ENCODE measurements around the gene ARFGAP1. TPM values are rescaled to one million over a fixed set of nuclear protein-coding genes. Genes with fewer than 3 reads are reported as not detected.
A peak's percentile ranks its signal among the peaks of the same experiment; 100 is the strongest.

The ARFGAP1 gene
- total and polyA plus RNA-seq, 2 experiments from 2014 or later, result 41.5 to 95.5 TPM

- H3K4me2 ChIP-seq, result no peak overlapping the region; the same call in 1 of the 2 replicates
- no peaks in the 10 kb centered on the region for H3K27me3 ChIP-seq (ENCODE audit: insufficient read depth)
- peaks cover 31% of the 10 kb centered on the region for H3K27me3 Mint-ChIP-seq (ENCODE audit: insufficient read depth, low read depth, poor library complexity)
- H3K9me3 Mint-ChIP-seq, result no peaks in the 10 kb centered on the region
- H3K9me2 ChIP-seq (ENCODE audit: insufficient read depth), result no peaks in the 10 kb centered on the region
- H3K4me1 ChIP-seq (ENCODE audit: insufficient read depth), result peaks cover 22% of the 10 kb centered on the region
- H3K4me3 ChIP-seq, result no peak overlapping the region
- TF ChIP-seq ZNF114 (CRISPR knock-in tag; IDR thresholded peaks at IDR 0.05) (no peak), EZH2phosphoT487 (IDR thresholded peaks at IDR 0.05; ENCODE audit: unreplicated experiment) (no peak), ZNF331 (CRISPR knock-in tag; IDR thresholded peaks at IDR 0.05; ENCODE audit: low read depth) (no peak), POLR2AphosphoS5 (IDR thresholded peaks at IDR 0.05; ENCODE audit: low read depth) (no peak), CREB1 (CRISPR knock-in tag; IDR thresholded peaks at IDR 0.05; ENCODE audit: low read depth) (no peak), STAT1 (IDR thresholded peaks at IDR 0.05; ENCODE audit: unreplicated experiment) (no peak), EZH2 (IDR thresholded peaks at IDR 0.05; ENCODE audit: low read depth, unreplicated experiment) (no peak)
- peaks cover 21% of the 10 kb centered on the region for H3K4me1 Mint-ChIP-seq
- no peak overlapping the region for H2AFZ ChIP-seq
- no peak overlapping the region for H3K27ac Mint-ChIP-seq
- H3K36me3 Mint-ChIP-seq (ENCODE audit: low read depth), result no peaks in the 10 kb centered on the region
- no peaks in the 10 kb centered on the region for H3F3A ChIP-seq (replicated peaks; ENCODE audit: low read depth)
- ATAC-seq (no peak), DNase-seq (ENCODE audit: low spot score) (no peak)
- H4K20me1 ChIP-seq (replicated peaks; ENCODE audit: insufficient read depth), result no peaks in the 10 kb centered on the region
- H3K36me3 ChIP-seq (ENCODE audit: insufficient read depth), result no peaks in the 10 kb centered on the region
- H3K27ac ChIP-seq (ENCODE audit: low read depth), result no peak overlapping the region
- no peaks in the 10 kb centered on the region for H3K79me2 ChIP-seq (replicated peaks; ENCODE audit: insufficient read depth)
- peak overlapping the region; percentile 48; the same call in 1 of the 3 replicates for H3K4me3 Mint-ChIP-seq
Observed at GRCh38 chr20:63295018-63295417, 22.4 kb downstream of the ARFGAP1 start.

DNA sequence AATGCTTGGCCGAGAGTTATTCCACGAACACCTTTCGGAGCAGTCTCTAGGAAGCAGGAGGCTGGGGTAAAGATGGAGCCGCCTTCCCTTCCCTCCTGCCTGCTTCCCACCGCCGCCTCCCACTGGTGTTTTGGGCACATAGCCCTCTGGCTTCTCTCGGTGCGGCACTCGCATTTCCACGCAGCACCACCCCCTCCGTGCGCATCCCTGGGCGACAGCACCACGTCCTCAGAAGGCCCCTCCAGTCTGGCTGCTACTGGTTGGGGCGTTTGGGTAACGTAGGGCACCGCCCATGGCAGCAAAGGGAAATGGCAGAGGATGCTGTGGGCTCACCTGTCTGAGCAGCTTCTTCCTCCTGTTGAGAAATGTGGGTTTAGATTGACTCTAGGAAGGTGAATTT, 22.8 kb downstream of the ARFGAP1 start:
- Histone ChIP-seq H3K79me2 (replicated peaks; ENCODE audit: insufficient read depth) (no peaks in the 10 kb centered on the region), H3K27ac (ENCODE audit: low read depth) (no peak overlapping the region), H3F3A (replicated peaks; ENCODE audit: low read depth) (no peaks in the 10 kb centered on the region), H4K20me1 (replicated peaks; ENCODE audit: insufficient read depth) (no peaks in the 10 kb centered on the region), H3K36me3 (ENCODE audit: insufficient read depth) (no peaks in the 10 kb centered on the region), H3K9me2 (ENCODE audit: insufficient read depth) (no peaks in the 10 kb centered on the region), H3K4me1 (ENCODE audit: insufficient read depth) (peaks cover 21% of the 10 kb centered on the region), H3K27me3 (ENCODE audit: insufficient read depth) (no peaks in the 10 kb centered on the region), H2AFZ (0 out of 2 replicates have a peak overlapping the region, but pooled peaks have one; percentile 28), H3K4me3 (peak overlapping the region; percentile 36; the same call in 1 of the 2 replicates), H3K4me2 (peak overlapping the region; percentile 62)
- Mint-ChIP-seq H3K27me3 (ENCODE audit: insufficient read depth, low read depth, poor library complexity) (peaks cover 32% of the 10 kb centered on the region), H3K9me3 (no peaks in the 10 kb centered on the region), H3K4me3 (peak overlapping the region; percentile 48), H3K36me3 (ENCODE audit: low read depth) (no peaks in the 10 kb centered on the region), H3K27ac (no peak overlapping the region), H3K4me1 (peaks cover 21% of the 10 kb centered on the region)
- no peak for DNase-seq (ENCODE audit: low spot score)
- ATAC-seq, result peak; percentile 8
- TF ChIP-seq, protein P1, sequence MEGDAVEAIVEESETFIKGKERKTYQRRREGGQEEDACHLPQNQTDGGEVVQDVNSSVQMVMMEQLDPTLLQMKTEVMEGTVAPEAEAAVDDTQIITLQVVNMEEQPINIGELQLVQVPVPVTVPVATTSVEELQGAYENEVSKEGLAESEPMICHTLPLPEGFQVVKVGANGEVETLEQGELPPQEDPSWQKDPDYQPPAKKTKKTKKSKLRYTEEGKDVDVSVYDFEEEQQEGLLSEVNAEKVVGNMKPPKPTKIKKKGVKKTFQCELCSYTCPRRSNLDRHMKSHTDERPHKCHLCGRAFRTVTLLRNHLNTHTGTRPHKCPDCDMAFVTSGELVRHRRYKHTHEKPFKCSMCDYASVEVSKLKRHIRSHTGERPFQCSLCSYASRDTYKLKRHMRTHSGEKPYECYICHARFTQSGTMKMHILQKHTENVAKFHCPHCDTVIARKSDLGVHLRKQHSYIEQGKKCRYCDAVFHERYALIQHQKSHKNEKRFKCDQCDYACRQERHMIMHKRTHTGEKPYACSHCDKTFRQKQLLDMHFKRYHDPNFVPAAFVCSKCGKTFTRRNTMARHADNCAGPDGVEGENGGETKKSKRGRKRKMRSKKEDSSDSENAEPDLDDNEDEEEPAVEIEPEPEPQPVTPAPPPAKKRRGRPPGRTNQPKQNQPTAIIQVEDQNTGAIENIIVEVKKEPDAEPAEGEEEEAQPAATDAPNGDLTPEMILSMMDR (conservative IDR thresholded peaks at IDR 0.05; ENCODE audit: low read depth in 2 of 2), result peak; percentile 7 to 39; a peak in 2 of 4 replicates
- no peak for TF ChIP-seq EZH2 (IDR thresholded peaks at IDR 0.05; ENCODE audit: low read depth, unreplicated experiment)

DNA sequence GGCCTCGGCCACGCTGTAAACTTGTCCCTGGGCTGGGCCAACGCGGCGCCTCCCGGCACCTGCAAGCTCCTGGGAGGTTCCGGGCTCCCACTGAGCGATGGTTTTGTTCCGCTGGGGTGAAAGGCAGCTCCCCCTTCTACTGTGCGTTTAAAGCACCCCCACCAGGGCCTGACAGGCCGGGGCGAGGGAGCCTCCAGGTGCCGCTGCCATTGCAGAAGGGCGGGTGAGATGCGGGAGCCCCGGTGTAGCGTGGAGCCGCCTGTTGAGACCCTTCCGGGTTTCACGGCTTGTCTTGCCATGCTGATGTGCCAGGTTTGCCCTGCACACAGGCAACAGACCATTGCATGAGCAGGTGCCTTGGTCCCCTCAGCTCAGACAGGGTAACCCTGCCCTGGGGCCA, 23.2 kb downstream of the ARFGAP1 start:
- Mint-ChIP-seq H3K27ac (no peak overlapping the region), H3K27me3 (ENCODE audit: insufficient read depth, low read depth, poor library complexity) (peaks cover 29% of the 10 kb centered on the region), H3K9me3 (no peaks in the 10 kb centered on the region), H3K4me1 (peaks cover 19% of the 10 kb centered on the region), H3K36me3 (ENCODE audit: low read depth) (no peaks in the 10 kb centered on the region), H3K4me3 (peak overlapping the region; percentile 48)
- Histone ChIP-seq H3K79me2 (replicated peaks; ENCODE audit: insufficient read depth) (no peaks in the 10 kb centered on the region), H2AFZ (0 out of 2 replicates have a peak overlapping the region, but pooled peaks have one; percentile 59), H4K20me1 (replicated peaks; ENCODE audit: insufficient read depth) (no peaks in the 10 kb centered on the region), H3K9me2 (ENCODE audit: insufficient read depth) (no peaks in the 10 kb centered on the region), H3K27ac (ENCODE audit: low read depth) (no peak overlapping the region), H3K4me2 (peak overlapping the region; percentile 62), H3K4me3 (peak overlapping the region; percentile 36; the same call in 1 of the 2 replicates), H3K4me1 (ENCODE audit: insufficient read depth) (peaks cover 17% of the 10 kb centered on the region), H3F3A (replicated peaks; ENCODE audit: low read depth) (no peaks in the 10 kb centered on the region), H3K36me3 (ENCODE audit: insufficient read depth) (no peaks in the 10 kb centered on the region), H3K27me3 (ENCODE audit: insufficient read depth) (no peaks in the 10 kb centered on the region)
- peak; percentile 48 for DNase-seq (ENCODE audit: low spot score)
- peak; percentile 33 for ATAC-seq
- TF ChIP-seq POLR2AphosphoS5 (IDR thresholded peaks at IDR 0.05; ENCODE audit: low read depth), result no peak
- no peak for TF ChIP-seq ZNF114 (CRISPR knock-in tag; IDR thresholded peaks at IDR 0.05)
- no peak for TF ChIP-seq STAT1 (IDR thresholded peaks at IDR 0.05; ENCODE audit: unreplicated experiment)
- TF ChIP-seq ZNF331 (CRISPR knock-in tag; IDR thresholded peaks at IDR 0.05; ENCODE audit: low read depth), result no peak
- TF ChIP-seq CREB1 (CRISPR knock-in tag; IDR thresholded peaks at IDR 0.05; ENCODE audit: low read depth), result no peak
